ENCODE measurements around the gene SCAF11.

DNA sequence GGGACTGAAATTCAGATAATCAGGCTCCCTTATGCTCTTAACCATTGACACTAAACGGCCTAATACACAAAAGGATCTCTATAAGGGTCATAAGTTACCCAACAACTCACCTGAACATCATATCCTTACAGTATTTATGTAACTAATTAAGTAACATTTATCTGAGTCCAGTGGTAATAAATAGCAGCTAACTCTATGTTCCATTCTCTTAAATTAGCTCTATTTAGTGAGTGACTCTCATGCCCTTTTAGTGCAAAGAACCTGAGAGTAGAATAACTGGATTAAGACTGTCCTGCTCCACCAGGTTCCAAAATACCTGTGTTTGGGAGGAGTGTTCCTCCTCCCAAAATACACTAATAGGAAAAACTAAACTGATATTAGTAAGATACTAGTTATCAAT is 9.8 kb downstream of the SCAF11 start:
- TF ChIP-seq, protein P1, sequence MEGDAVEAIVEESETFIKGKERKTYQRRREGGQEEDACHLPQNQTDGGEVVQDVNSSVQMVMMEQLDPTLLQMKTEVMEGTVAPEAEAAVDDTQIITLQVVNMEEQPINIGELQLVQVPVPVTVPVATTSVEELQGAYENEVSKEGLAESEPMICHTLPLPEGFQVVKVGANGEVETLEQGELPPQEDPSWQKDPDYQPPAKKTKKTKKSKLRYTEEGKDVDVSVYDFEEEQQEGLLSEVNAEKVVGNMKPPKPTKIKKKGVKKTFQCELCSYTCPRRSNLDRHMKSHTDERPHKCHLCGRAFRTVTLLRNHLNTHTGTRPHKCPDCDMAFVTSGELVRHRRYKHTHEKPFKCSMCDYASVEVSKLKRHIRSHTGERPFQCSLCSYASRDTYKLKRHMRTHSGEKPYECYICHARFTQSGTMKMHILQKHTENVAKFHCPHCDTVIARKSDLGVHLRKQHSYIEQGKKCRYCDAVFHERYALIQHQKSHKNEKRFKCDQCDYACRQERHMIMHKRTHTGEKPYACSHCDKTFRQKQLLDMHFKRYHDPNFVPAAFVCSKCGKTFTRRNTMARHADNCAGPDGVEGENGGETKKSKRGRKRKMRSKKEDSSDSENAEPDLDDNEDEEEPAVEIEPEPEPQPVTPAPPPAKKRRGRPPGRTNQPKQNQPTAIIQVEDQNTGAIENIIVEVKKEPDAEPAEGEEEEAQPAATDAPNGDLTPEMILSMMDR (IDR thresholded peaks at IDR 0.05; ENCODE audit: poor library complexity), result no peak
- no peak for TF ChIP-seq EZH2 (IDR thresholded peaks at IDR 0.05; ENCODE audit: borderline replicate concordance)
- TF ChIP-seq EZH2phosphoT487 (IDR thresholded peaks at IDR 0.05; ENCODE audit: low read depth, severe bottlenecking, unreplicated experiment), result no peak

Measured in hepatocyte (in vitro differentiated cells).